NCI-H2029 (cell line): ENCODE measurements around the gene RMP24.
"Not testable (repeated sequence)": the region's sequence is repeated elsewhere in the genome, so short reads cannot be mapped to it uniquely, and the experiment has no call there.

ENCODE experiments used
- DNase-seq: peaks from one replicate; lab custom pipeline; 2025; lab: John Stamatoyannopoulos, UW

RMP24 gene

GRCh38 chr18:35968278-35968880 lies 4.1 kb upstream of the RMP24 start:
- DNase-seq = no peak

GRCh38 chr18:35969676-35970075 lies 2.8 kb upstream of the RMP24 start:
- DNase-seq = no peak

DNA sequence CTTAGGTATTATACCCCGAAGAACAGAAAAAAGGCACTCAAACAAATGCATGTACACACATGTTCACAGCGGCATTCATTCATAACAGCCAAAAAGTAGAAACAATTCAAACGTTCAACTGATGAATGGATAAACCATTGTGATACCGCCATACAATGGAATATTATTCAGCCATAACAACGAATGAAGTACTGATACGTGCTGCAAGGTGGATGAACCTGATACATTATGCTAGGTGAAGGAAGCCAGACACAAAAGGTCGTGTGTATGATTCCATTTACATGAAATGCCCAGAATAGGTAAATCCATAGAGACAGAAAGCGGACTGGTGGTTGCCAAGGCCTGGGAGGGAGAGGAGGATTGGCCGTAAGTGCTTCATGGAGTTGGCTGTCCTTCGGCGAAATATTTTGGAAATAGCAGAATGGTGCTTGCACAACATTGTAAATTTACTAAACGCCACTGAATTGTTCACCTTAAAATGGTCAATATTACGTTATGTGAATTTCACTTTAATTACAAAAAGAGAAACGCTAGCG lies 750 bp upstream of the RMP24 start:
- no peak for DNase-seq

DNA sequence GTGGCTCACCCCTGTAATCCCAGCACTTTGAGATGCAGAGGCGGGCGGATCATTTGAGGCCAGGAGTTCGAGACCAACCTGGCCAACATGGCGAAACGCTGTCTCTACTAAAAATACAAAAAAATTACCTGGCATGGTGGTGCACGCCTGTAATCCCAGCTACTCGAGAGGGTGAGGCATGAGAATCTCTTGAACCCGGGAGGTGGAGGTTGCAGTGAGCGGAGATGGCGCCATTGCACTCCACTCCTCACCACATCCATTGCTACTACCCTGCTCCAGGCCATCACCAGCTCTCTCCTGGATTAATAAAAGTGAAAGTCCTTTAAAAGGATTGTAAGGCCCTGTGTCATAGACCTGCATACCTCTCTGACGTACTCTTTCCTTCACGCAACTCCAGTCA lies 1.2 kb downstream of the RMP24 start:
- no peak for DNase-seq

GRCh38 chr18:35974181-35974580 lies 1.7 kb downstream of the RMP24 start:
- no peak for DNase-seq

- DNase-seq = no peak
Observed at GRCh38 chr18:35979112-35979511, 6.6 kb downstream of the RMP24 start.

GRCh38 chr18:35982409-35983114 lies 10.1 kb downstream of the RMP24 start:
- no peak for DNase-seq

DNA sequence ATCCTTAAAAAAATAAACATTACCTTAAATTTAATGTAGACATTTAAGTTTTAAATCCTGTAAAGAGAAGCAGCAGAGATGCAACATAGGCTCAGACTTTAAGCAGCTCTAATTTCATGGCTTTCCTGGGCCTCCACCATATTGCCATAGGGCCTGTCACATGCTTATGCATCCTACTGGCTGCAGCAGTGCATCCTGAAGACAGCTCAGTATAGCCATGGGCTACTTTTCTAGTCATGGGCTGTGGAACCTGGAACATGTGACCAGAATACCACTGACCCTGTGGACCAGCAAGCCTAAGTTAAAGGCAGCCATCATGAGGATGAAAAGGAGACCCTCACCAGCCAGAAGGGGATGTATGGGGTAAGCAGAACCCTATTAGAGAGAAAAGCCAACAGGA lies 10.7 kb downstream of the RMP24 start:
- no peak for DNase-seq

DNA sequence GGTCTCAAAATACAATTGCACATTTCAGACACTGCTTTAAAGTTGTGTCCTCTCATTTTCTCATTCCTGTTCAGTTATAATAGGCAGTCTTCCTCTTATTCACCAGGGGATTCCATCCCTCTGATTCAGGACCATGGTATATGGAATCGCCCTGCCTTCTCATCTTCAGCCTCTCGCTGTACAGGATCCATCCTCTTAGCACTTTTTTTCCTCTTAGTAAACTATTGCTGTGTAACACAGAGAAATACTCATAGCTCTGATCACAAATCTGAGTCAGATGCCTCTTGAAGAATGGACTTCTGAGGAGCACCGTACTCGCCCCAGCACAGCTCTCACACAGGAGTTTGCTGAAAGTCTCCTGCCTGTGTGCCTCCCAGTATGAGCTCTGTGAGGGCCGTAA lies 11.3 kb downstream of the RMP24 start:
- DNase-seq = no peak

DNA sequence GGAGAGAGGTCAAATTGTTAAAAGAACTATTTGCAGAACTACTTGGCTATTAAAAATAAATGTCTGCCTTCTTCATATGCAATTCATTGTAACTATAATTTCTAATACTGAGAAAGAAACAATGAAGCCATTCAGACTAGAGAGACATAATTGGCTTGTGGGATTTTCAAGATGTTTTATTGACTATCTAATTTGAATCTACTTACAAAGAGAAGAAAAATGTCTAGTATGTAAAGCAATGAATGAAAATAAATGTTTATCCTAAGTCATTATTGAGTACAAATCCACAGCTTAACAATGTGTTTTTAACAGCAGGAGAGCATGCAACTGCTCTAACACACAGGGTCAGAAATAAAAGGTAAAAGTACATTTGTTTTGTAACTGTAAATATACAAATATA lies 19.2 kb downstream of the RMP24 start:
- DNase-seq = no peak

GRCh38 chr18:35993013-35993412 lies 20.5 kb downstream of the RMP24 start:
- no peak for DNase-seq

DNA sequence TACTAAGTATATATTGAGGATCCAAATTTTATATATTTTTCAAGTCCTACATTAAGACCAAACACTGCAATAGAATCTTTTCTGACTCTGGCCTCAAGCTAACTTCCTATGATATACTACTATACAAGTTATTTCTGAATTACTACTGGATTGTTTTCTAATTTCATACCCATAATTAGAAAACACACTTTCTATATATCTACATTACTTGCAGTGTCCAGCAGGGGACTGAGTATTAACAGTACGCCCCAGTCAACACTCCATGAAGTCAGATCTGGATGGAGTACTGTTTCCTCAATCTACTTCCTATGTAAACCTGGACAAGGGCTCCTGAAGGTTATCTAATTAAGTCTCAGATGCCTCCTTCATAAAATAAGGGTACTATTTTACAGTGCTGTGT lies 26.5 kb downstream of the RMP24 start:
- DNase-seq = no peak

DNA sequence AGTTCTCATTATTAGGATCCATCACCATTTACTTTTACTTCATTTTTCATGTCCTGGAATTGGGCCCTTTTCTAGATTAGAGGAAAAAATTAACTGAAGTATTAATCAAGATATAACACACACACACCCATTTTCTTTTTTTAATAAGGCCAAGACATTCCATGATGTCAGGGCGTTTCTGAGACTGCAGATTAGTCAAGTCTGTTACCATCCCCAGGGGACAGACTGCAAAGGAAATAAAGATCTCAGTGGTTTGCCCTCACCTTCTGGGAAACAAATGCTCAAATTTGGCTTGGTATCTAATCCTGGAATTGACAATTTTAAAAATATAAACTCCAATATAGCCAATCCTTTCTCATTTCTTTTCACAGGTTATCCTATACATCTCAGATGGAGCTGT lies 27.4 kb downstream of the RMP24 start:
- DNase-seq = no peak

GRCh38 chr18:36006997-36007396 lies 34.5 kb downstream of the RMP24 start:
- no peak for DNase-seq

GRCh38 chr18:36009214-36009613 lies 36.7 kb downstream of the RMP24 start:
- DNase-seq = no peak

GRCh38 chr18:36012891-36013290 lies 40.4 kb downstream of the RMP24 start:
- no peak for DNase-seq

DNA sequence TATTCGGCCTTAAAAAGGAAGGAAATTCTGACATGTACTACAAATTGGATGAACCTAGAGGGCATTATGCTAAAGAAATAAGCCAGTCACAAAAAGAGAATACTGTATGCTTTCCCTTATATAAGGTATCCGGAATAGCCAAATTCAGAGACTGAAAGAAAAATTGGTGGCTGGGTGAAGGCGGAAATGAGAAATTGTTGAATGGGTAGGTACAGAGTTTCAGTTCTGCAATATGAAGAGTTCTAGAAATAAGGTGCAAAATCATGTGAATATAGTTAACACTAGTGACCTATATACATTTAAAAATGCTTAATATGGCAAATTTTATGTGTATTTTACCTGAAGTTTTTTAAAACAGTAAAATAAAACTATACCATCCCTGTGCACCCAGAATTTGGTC lies 43.1 kb downstream of the RMP24 start:
- no peak for DNase-seq

- no peak for DNase-seq
Observed at GRCh38 chr18:36017232-36017631, 44.8 kb downstream of the RMP24 start.

DNA sequence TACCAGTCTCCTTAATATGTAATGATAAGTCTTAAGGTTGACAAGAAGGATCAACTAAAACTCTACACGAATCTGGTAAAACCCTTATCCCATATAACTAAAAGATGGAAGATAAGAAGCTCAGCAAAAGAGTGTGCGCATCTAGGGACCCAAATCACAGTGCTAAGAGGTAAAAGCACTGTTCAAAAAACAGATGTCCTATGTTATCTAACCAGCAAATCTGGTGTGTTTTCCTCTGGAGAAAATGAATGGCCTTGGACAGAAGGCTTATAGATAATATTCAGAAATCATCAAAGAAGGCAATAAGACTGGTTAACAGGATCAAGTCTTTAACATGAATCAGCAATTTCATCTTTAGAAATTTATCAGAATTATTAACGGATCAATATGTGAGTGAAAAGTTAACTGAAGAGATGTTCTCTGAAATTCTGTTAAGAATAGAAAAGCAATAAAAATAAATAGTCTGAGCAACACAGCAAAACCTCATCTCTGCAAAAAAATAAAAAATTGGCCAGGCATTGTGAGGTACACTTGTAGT lies 47.8 kb downstream of the RMP24 start:
- no peak for DNase-seq

DNA sequence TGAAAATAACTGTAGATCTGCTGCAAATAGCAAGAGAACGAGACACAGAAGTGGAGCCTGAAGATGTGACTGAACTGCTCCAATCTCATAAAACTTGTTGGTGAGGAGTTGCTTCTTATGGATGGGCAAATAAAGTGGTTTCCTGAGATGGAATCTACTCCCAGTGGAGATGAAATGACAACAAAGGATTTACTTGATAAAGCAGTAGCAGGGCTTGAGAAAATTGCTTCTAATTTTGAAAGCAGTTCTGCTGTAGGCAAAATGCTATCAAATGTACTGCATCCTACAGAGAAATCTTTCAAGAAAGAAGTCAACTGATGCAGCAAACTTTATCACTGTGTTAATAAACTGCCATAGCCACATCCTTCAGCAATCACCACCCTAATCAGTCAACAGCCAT lies 50.9 kb downstream of the RMP24 start:
- DNase-seq = no peak

DNA sequence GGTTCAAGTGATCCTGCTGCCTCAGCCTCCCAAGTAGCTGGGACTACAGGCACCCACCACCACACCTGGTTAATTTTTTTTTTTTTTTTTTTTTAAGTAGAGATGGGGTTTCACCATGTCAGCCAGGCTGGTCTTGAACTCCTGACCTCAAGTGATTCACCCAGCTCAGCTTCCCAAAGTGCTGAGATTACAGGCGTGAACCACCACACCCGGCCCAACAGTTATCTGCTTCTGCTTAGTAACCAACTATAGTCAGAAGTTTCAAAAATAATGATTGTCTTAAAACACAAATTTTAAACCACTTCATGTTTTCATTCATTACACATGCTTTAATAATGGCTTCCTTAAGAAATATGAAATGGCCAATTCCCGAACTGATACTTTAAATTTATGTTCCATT lies 51.8 kb downstream of the RMP24 start:
- DNase-seq = not testable (repeated sequence)

- DNase-seq = no peak
Observed at GRCh38 chr18:36025025-36025424, 52.5 kb downstream of the RMP24 start.

GRCh38 chr18:36028859-36029258 lies 56.4 kb downstream of the RMP24 start:
- DNase-seq = no peak
